AG04449 (cell line): ENCODE measurements around the gene DAAM2.

Experiments
- CTCF ChIA-PET: fragments of 350-600 bp; formaldehyde crosslinking; extraction: SDS; loops from one replicate; lab custom pipeline; 2021; ENCODE audit warnings: antibody characterized with exemption; lab: Yijun Ruan, JAX
- POLR2A ChIA-PET: fragments of 400-600, 350-600 bp; formaldehyde crosslinking; extraction: SDS; loops from one replicate; lab custom pipeline; 2020; ENCODE audit warnings: antibody characterized with exemption, inconsistent platforms; lab: Yijun Ruan, JAX
- DNase-seq: peaks from one replicate; pipeline ENCODE4 v3.0.0-alpha.2; 2010; ENCODE audit warnings: low read depth, low spot score
- H3K4me3 ChIP-seq: 2 replicates; pipeline ENCODE4 v1.5.1; 2011; ENCODE audit warnings: low read depth, mild to moderate bottlenecking, control low read depth, low read length
- TF ChIP-seq, protein P1 (sequence below): IDR thresholded peaks from one replicate; pipeline ENCODE4 v1.5.1; 2011; ENCODE audit warnings: mild to moderate bottlenecking, moderate library complexity, low read length, control low read depth, inconsistent platforms; ENCODE audit not compliant: insufficient read depth; ENCODE audit errors: missing control alignments

The DAAM2 gene

DNA sequence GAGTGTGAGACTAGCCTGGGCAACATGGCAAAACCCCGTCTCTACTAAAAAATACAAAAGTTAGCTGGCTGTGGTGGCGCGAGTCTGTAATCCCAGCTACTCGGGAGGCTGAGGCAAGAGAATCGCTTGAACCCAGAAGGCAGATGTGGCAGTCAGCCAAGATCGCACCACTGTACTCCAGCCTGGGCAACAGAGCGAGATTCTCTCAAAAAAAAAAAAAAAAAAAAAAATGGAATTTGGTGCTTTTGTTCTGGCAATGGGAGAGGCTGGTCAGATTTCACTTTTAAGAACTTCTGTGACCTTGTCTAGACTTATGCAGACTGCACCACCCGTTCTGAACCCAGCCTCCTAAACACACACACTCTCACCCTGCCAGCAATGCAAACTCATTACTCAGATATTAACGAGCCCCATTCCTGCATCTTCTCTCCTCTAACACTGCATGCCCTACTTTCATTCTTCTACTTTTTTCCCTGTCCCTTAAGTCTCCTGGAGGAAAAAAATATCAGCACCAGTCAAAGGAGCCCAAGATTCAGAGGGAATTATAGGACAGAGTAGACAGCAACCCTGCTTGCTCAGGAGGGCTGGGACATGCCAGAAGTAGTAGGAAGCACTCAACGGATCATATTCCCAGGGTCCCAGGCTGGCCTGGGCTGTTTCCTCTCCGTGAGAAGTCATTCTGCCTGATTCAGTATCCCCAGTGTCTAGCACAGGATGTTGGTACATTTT is 137.7 kb downstream of the DAAM2 start:
- TF ChIP-seq, protein P1, sequence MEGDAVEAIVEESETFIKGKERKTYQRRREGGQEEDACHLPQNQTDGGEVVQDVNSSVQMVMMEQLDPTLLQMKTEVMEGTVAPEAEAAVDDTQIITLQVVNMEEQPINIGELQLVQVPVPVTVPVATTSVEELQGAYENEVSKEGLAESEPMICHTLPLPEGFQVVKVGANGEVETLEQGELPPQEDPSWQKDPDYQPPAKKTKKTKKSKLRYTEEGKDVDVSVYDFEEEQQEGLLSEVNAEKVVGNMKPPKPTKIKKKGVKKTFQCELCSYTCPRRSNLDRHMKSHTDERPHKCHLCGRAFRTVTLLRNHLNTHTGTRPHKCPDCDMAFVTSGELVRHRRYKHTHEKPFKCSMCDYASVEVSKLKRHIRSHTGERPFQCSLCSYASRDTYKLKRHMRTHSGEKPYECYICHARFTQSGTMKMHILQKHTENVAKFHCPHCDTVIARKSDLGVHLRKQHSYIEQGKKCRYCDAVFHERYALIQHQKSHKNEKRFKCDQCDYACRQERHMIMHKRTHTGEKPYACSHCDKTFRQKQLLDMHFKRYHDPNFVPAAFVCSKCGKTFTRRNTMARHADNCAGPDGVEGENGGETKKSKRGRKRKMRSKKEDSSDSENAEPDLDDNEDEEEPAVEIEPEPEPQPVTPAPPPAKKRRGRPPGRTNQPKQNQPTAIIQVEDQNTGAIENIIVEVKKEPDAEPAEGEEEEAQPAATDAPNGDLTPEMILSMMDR: no peak
- H3K4me3 ChIP-seq: no peak overlapping the region
- ChIA-PET CTCF (no interaction called here), POLR2A (interaction anchor here (1.1 kb wide), 1 partner anchor 1142 kb away, joined by 3 read pairs; the partner anchor contains the start of gene OARD1)
- no peak for DNase-seq

GRCh38 chr6:39930540-39930939 is 138.4 kb downstream of the DAAM2 start:
- ChIA-PET CTCF (no interaction called here), POLR2A (no interaction called here)
- no peak overlapping the region for H3K4me3 ChIP-seq
- TF ChIP-seq, protein P1: no peak
- no peak for DNase-seq

DNA sequence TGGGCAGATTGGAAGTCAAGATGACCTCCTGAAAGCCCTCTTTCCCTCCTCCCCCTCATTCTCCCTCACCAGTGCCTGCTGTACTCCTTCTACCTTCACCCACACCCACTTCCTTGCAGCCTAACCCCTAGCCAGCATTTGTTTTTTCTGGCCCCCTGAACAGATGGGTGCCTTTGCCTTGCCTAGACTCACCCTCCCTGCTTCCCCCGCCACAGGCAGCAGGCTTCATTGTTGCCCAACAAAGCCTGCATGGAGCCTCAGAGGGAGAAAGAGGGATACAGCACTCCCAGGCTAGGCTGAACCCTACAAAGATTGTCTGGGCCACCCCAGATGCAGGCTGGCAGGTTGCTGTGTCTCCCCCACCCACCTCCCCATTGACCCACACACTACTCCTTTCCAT is 139.4 kb downstream of the DAAM2 start:
- no peak for DNase-seq
- TF ChIP-seq, protein P1: no peak
- no peak overlapping the region for H3K4me3 ChIP-seq
- POLR2A ChIA-PET: no interaction called here
- CTCF ChIA-PET: no interaction called here

DNA sequence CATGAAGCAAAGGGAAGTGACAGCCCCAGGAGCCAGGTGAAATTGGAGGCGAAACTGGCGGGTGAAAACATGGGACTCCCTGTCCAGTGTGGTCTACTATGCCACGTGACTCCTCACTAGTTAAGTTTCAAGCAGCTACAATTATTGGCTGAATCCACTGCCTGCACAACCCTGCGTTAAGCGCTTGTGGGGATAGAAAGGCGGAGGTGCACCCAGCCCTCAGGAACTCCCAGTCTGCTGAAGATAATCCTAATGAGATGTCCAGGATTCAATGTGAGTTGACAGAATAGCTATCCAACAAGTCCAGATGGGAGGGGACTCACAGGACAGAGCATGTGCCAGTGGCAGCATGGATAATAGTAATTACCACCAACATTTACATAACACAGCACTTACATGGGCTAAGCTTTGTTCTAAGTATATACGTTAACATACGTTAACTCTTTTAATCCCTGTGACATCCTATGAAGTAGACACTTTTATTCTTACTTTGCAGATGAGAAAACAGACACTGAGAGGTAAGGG is 140.3 kb downstream of the DAAM2 start:
- ChIA-PET POLR2A (no interaction called here), CTCF (interaction anchor here (0.7 kb wide), 1 partner anchor 67 kb away, joined by 3 read pairs; no protein-coding TSS in a partner anchor)
- H3K4me3 ChIP-seq: no peak overlapping the region
- TF ChIP-seq, protein P1: no peak
- DNase-seq: no peak

DNA sequence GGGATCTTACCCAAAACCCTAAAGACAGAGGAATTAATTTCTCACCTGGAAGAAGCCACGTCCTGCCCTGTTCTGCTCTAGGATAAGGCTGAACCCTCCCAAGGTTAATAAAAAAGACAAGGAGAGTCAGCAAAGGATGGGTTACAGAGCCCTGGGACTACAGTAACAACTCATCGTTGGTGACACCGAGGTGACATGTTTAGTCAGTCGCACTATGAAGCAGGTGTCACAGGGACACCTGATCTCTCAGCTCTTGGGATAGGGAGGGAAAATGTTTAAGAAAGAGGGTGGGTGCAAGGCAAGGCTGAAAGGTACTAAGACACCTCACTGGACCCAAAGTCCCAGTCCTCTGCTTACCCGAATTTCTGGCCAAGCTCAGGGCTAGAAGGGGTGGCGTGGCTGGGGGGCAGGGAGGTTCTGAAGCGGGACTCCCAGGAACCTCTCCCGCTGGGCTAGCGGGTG is 141.5 kb downstream of the DAAM2 start:
- no peak for DNase-seq
- TF ChIP-seq, protein P1: no peak
- peak overlapping the region; percentile 72 for H3K4me3 ChIP-seq
- ChIA-PET POLR2A (interaction anchor here (0.7 to 1.0 kb wide), 2 partner anchors 51 to 666 kb away, joined by 3 read pairs; no protein-coding TSS in a partner anchor), CTCF (interaction anchor here (1.0 kb wide), 1 partner anchor 9 kb away, joined by 4 read pairs; no protein-coding TSS in a partner anchor)

GRCh38 chr6:39934131-39934757 is 142.1 kb downstream of the DAAM2 start, which contains the start of gene MOCS1:
MOCS1 (minus strand) TSS chr6:39934462; CDS start chr6:39934417, 45 bp downstream.
- ChIA-PET POLR2A (interaction anchor here (0.7 to 1.0 kb wide), 2 partner anchors 51 to 667 kb away, joined by 3 read pairs; no protein-coding TSS in a partner anchor), CTCF (interaction anchor here (1.0 kb wide), 1 partner anchor 10 kb away, joined by 4 read pairs; no protein-coding TSS in a partner anchor)
- TF ChIP-seq, protein P1: no peak
- no peak for DNase-seq
- H3K4me3 ChIP-seq: peak within 1 kb of the TSS; percentile 72
